ENCODE measurements around the gene FIG4. TPM values are rescaled to one million over a fixed set of nuclear protein-coding genes. Genes with fewer than 3 reads are reported as not detected.

Gene FIG4
- polyA plus RNA-seq, 3 donors, result 27.2 to 65.3 (median 53.7) TPM

- no peak overlapping the region for H3K4me3 Mint-ChIP-seq
- Histone ChIP-seq H3K4me2 (replicated peaks; ENCODE audit: extremely low read depth, low read length, poor library complexity, severe bottlenecking) (no peak overlapping the region), H3K9ac (ENCODE audit: insufficient read depth, low read length, poor library complexity, severe bottlenecking) (no peak overlapping the region), H3K27ac (ENCODE audit: low read depth in 1 of 2, low read length in 2 of 2) (no peak overlapping the region), H2AFZ (ENCODE audit: insufficient read depth, low read depth, low read length, poor library complexity, severe bottlenecking) (no peak overlapping the region), H3K36me3 (replicated peaks in 1 of 2; ENCODE audit: control insufficient read depth in 1 of 2, insufficient read depth in 2 of 2, low read length in 2 of 2) (peaks cover 15 to 67% of the 10 kb centered on the region in 2 donors), H3K4me3 (replicated peaks in 1 of 3; ENCODE audit: low read depth in 2 of 3, low read length in 3 of 3) (no peak overlapping the region), H4K20me1 (ENCODE audit: insufficient read depth, low read length) (no peaks in the 10 kb centered on the region), H3K79me2 (ENCODE audit: insufficient read depth, low read length) (no peaks in the 10 kb centered on the region), H3K27me3 (ENCODE audit: control insufficient read depth in 2 of 2, insufficient read depth in 2 of 2, low read length in 2 of 2) (no peaks in the 10 kb centered on the region), H3K9me3 (replicated peaks in 1 of 2; ENCODE audit: control insufficient read depth in 1 of 2, insufficient read depth in 1 of 2, low read length in 2 of 2) (no peaks in the 10 kb centered on the region), H3K4me1 (ENCODE audit: control insufficient read depth in 1 of 2, insufficient read depth in 2 of 2, low read length in 2 of 2) (no peaks in the 10 kb centered on the region)
- H3K4me1 Mint-ChIP-seq, result peaks cover 2% of the 10 kb centered on the region
- H3K27me3 Mint-ChIP-seq (ENCODE audit: low read depth in 3 of 3), result peaks cover 0 to 2% (median 0%) of the 10 kb centered on the region in 3 donors
- peaks cover 50 to 58% of the 10 kb centered on the region in 2 donors for H3K36me3 Mint-ChIP-seq
- no CpG with 5 or more reads among the region's 1 CpG for WGBS (ENCODE audit: insufficient coverage)
- intact Hi-C loops (cut with micrococcal nuclease), result no loop called here
- H3K27ac Mint-ChIP-seq, result no peak overlapping the region
- TF ChIP-seq CTCF (IDR thresholded peaks at IDR 0.05), result no peak
- DNase-seq, result no peak
- H3K9me3 Mint-ChIP-seq, result peaks cover 0 to 2% (median 0%) of the 10 kb centered on the region in 7 donors
Measured at GRCh38 chr6:109808837-109809236, 117.7 kb downstream of the FIG4 start.

- Histone ChIP-seq H2AFZ (ENCODE audit: insufficient read depth, low read depth, low read length, poor library complexity, severe bottlenecking) (no peak overlapping the region), H3K36me3 (replicated peaks in 1 of 2; ENCODE audit: control insufficient read depth in 1 of 2, insufficient read depth in 2 of 2, low read length in 2 of 2) (peaks cover 26 to 76% of the 10 kb centered on the region in 2 donors), H3K27ac (ENCODE audit: low read depth in 1 of 2, low read length in 2 of 2) (no peak overlapping the region), H3K79me2 (ENCODE audit: insufficient read depth, low read length) (no peaks in the 10 kb centered on the region), H3K9me3 (replicated peaks in 1 of 2; ENCODE audit: control insufficient read depth in 1 of 2, insufficient read depth in 1 of 2, low read length in 2 of 2) (no peaks in the 10 kb centered on the region), H3K4me3 (replicated peaks in 1 of 3; ENCODE audit: low read depth in 2 of 3, low read length in 3 of 3) (no peak overlapping the region), H4K20me1 (ENCODE audit: insufficient read depth, low read length) (no peaks in the 10 kb centered on the region), H3K9ac (ENCODE audit: insufficient read depth, low read length, poor library complexity, severe bottlenecking) (no peak overlapping the region), H3K27me3 (ENCODE audit: control insufficient read depth in 2 of 2, insufficient read depth in 2 of 2, low read length in 2 of 2) (no peaks in the 10 kb centered on the region), H3K4me2 (replicated peaks; ENCODE audit: extremely low read depth, low read length, poor library complexity, severe bottlenecking) (no peak overlapping the region), H3K4me1 (ENCODE audit: control insufficient read depth in 1 of 2, insufficient read depth in 2 of 2, low read length in 2 of 2) (no peaks in the 10 kb centered on the region)
- H3K36me3 Mint-ChIP-seq, result peaks cover 55 to 60% of the 10 kb centered on the region in 2 donors
- H3K9me3 Mint-ChIP-seq, result no peaks in the 10 kb centered on the region
- peaks cover 0 to 2% (median 0%) of the 10 kb centered on the region in 3 donors for H3K27me3 Mint-ChIP-seq (ENCODE audit: low read depth in 3 of 3)
- TF ChIP-seq CTCF (IDR thresholded peaks at IDR 0.05), result no peak
- intact Hi-C loops (cut with micrococcal nuclease), result no loop called here
- peaks cover 2% of the 10 kb centered on the region for H3K4me1 Mint-ChIP-seq
- H3K27ac Mint-ChIP-seq, result no peak overlapping the region
- no peak overlapping the region for H3K4me3 Mint-ChIP-seq
- no peak for DNase-seq
- 96% methylated on average over 4 of the region's 4 CpGs for WGBS (ENCODE audit: insufficient coverage)
Measured at GRCh38 chr6:109815054-109815453, 124.0 kb downstream of the FIG4 start.
